ENCODE measurements around the gene ABCF3.

The ABCF3 gene

GRCh38 chr3:184188080-184188479, 2.1 kb downstream of the ABCF3 start:
- DNase-seq, result no peak

GRCh38 chr3:184189421-184189820, 3.4 kb downstream of the ABCF3 start:
- DNase-seq, result no peak

- no peak for DNase-seq
Measured at GRCh38 chr3:184192889-184193288, 6.9 kb downstream of the ABCF3 start.

GRCh38 chr3:184193991-184194539, 8.1 kb downstream of the ABCF3 start:
- no peak for DNase-seq

GRCh38 chr3:184196536-184196935, 10.5 kb downstream of the ABCF3 start:
- no peak for DNase-seq

GRCh38 chr3:184198509-184198908, 12.5 kb downstream of the ABCF3 start:
- no peak for DNase-seq

GRCh38 chr3:184200825-184201224, 14.8 kb downstream of the ABCF3 start:
- no peak for DNase-seq

- no peak for DNase-seq
Measured at GRCh38 chr3:184203526-184203925, 17.5 kb downstream of the ABCF3 start.

GRCh38 chr3:184209146-184209923, 23.3 kb downstream of the ABCF3 start:
- DNase-seq, result no peak

- DNase-seq, result no peak
Measured at GRCh38 chr3:184211297-184211696, 25.3 kb downstream of the ABCF3 start.

GRCh38 chr3:184211718-184212117, 25.7 kb downstream of the ABCF3 start:
- no peak for DNase-seq

GRCh38 chr3:184218814-184219213, 32.8 kb downstream of the ABCF3 start:
- no peak for DNase-seq

- DNase-seq, result no peak
Measured at GRCh38 chr3:184222521-184222920, 36.5 kb downstream of the ABCF3 start.

GRCh38 chr3:184223946-184224345, 37.9 kb downstream of the ABCF3 start:
- no peak for DNase-seq

GRCh38 chr3:184227481-184227935, 41.5 kb downstream of the ABCF3 start:
- DNase-seq, result peak; percentile 48

- DNase-seq, result no peak
Measured at GRCh38 chr3:184228376-184229137, 42.6 kb downstream of the ABCF3 start.

- peak; percentile 79 for DNase-seq
Measured at GRCh38 chr3:184229394-184230080, 43.5 kb downstream of the ABCF3 start, which contains the start of gene VWA5B2. VWA5B2 (plus strand) TSS chr3:184229585; CDS start chr3:184230529, 944 bp downstream.

GRCh38 chr3:184230081-184230602, 44.1 kb downstream of the ABCF3 start:
- no peak for DNase-seq

GRCh38 chr3:184230603-184231528, 44.9 kb downstream of the ABCF3 start:
- peak; percentile 9 for DNase-seq

- no peak for DNase-seq
Measured at GRCh38 chr3:184231671-184232070, 45.7 kb downstream of the ABCF3 start.

GRCh38 chr3:184233127-184233843, 47.3 kb downstream of the ABCF3 start:
- DNase-seq, result no peak

Data from NCI-H1436 (cell line).